Ovary (tissue), 3 donors: ENCODE measurements around the gene ANGPTL2.

ENCODE experiments used
- EP300 ChIP-seq: sonication (generic); formaldehyde crosslinking; IDR thresholded peaks from one replicate; pipeline ENCODE4 v1.6.1; 2017; ENCODE audit warnings: antibody characterized with exemption
- TF ChIP-seq, protein P1 (sequence below), 3 donors: fragments of 450-650 bp in 2 of 3; fragments of 200-600 bp in 1 of 3; IDR thresholded peaks; one replicate each; pipeline versions ENCODE4 v1.5.1 to v1.8.0; 2016 to 2022; ENCODE audit warnings: antibody characterized with exemption in 3 of 3, mild to moderate bottlenecking in 1 of 3
- donor health status: DM: no; HTN: no; CAD: no.

DNA sequence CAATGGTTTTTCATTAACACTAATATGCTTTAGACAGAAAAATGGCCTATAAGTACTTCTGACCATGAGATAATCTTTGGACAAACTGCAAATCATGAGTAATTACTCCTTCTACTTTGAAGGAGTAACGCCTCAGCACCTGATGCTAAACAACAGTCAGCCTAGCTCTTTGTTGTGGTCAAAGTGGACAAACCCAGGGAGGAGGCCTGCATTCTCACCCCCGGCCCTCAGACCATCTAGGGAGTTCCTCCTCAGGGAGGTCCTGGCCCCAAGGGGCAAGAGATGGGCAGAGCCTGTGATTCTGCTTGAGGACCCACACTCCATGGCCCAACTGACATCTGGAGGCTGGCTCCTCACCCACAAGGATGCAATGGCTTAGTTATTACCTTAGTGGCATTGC is 48.2 kb upstream of the ANGPTL2 start:
- TF ChIP-seq, protein P1, sequence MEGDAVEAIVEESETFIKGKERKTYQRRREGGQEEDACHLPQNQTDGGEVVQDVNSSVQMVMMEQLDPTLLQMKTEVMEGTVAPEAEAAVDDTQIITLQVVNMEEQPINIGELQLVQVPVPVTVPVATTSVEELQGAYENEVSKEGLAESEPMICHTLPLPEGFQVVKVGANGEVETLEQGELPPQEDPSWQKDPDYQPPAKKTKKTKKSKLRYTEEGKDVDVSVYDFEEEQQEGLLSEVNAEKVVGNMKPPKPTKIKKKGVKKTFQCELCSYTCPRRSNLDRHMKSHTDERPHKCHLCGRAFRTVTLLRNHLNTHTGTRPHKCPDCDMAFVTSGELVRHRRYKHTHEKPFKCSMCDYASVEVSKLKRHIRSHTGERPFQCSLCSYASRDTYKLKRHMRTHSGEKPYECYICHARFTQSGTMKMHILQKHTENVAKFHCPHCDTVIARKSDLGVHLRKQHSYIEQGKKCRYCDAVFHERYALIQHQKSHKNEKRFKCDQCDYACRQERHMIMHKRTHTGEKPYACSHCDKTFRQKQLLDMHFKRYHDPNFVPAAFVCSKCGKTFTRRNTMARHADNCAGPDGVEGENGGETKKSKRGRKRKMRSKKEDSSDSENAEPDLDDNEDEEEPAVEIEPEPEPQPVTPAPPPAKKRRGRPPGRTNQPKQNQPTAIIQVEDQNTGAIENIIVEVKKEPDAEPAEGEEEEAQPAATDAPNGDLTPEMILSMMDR (IDR thresholded peaks at IDR 0.05), result no peak
- no peak for TF ChIP-seq EP300
